Loucy (cell line): ENCODE results near the gene STX5.

Source experiments
- H2AFZ ChIP-seq: fragments of 200-600 bp; sonication (generic); 2 replicates; pipeline ENCODE4 v1.6.0; 2016; ENCODE audit warnings: antibody characterized with exemption, mild to moderate bottlenecking, low read length, moderate library complexity
- H3F3A ChIP-seq: fragments of 200-600 bp; 2 replicates; pipeline ENCODE4 v1.6.0; 2016; ENCODE audit warnings: antibody characterized with exemption, low read depth, mild to moderate bottlenecking
- H3K27me3 ChIP-seq: fragments of 200-600 bp; sonication (generic); 2 replicates; pipeline ENCODE4 v1.6.1; 2014; ENCODE audit warnings: low read length, mild to moderate bottlenecking; ENCODE audit not compliant: insufficient read depth, poor library complexity, severe bottlenecking
- H3K36me3 ChIP-seq: fragments of 200-600 bp; sonication (generic); 2 replicates; pipeline ENCODE4 v1.6.1; 2016; ENCODE audit warnings: low read length; ENCODE audit not compliant: insufficient read depth
- H3K4me1 ChIP-seq: fragments of 200-600 bp; sonication (generic); 2 replicates; pipeline ENCODE4 v1.5.1; 2014; ENCODE audit warnings: low read length, mild to moderate bottlenecking; ENCODE audit not compliant: insufficient read depth, poor library complexity, severe bottlenecking
- H3K4me2 ChIP-seq: fragments of 200-600 bp; sonication (generic); 2 replicates; pipeline ENCODE4 v1.6.0; 2014; ENCODE audit warnings: antibody characterized with exemption, low read length, low read depth, mild to moderate bottlenecking; ENCODE audit not compliant: poor library complexity, severe bottlenecking
- H3K4me3 ChIP-seq: fragments of 200-600 bp; sonication (generic); 2 replicates; pipeline ENCODE4 v1.5.1; 2014; ENCODE audit warnings: low read length, mild to moderate bottlenecking, mixed read lengths; ENCODE audit not compliant: poor library complexity, severe bottlenecking
- H3K79me2 ChIP-seq: fragments of 200-600 bp; sonication (generic); 2 replicates; pipeline ENCODE4 v1.6.1; 2014; ENCODE audit warnings: low read length; ENCODE audit not compliant: insufficient read depth
- H3K9ac ChIP-seq: fragments of 200-600 bp; sonication (generic); 2 replicates; pipeline ENCODE4 v1.6.0; 2014; ENCODE audit warnings: mild to moderate bottlenecking, low read depth, low read length, moderate library complexity; ENCODE audit not compliant: poor library complexity, severe bottlenecking
- H3K9me2 ChIP-seq: fragments of 200-600 bp; sonication (generic); replicated peaks from 2 replicates; pipeline ENCODE4 v1.6.1; 2016; ENCODE audit warnings: low read depth, low read length, mixed read lengths
- H3K9me3 ChIP-seq: fragments of 200-600 bp; sonication (generic); 2 replicates; pipeline ENCODE4 v1.6.1; 2014; ENCODE audit warnings: mild to moderate bottlenecking, antibody characterized with exemption, low read length, low read depth; ENCODE audit not compliant: insufficient read depth
- H4K20me1 ChIP-seq: fragments of 200-600 bp; sonication (generic); 2 replicates; pipeline ENCODE4 v1.6.0; 2014; ENCODE audit warnings: antibody characterized with exemption, low read length, mild to moderate bottlenecking; ENCODE audit not compliant: insufficient read depth, poor library complexity, severe bottlenecking
- CTCF ChIP-seq: fragments of 200-600 bp; sonication (generic); conservative IDR thresholded peaks from 2 replicates; pipeline ENCODE4 v1.5.1; 2014; ENCODE audit warnings: mild to moderate bottlenecking, antibody characterized with exemption, low read length
- EZH2phosphoT487 ChIP-seq: fragments of 200-600 bp; IDR thresholded peaks from 2 replicates; pipeline ENCODE4 v1.6.1; 2018; ENCODE audit warnings: antibody characterized with exemption, mild to moderate bottlenecking, moderate library complexity, borderline replicate concordance

Gene STX5

GRCh38 chr11:62839050-62839945 is 7.4 kb upstream of the STX5 start, which contains the start of gene WDR74:
Gene WDR74 (minus strand): TSS chr11:62839590. CDS start chr11:62839570, 20 bp downstream.
- TF ChIP-seq EZH2phosphoT487 = no peak
- Histone ChIP-seq H3K4me3 (peak within 1 kb of the TSS; percentile 87), H3K9ac (peak within 1 kb of the TSS; percentile 97), H4K20me1 (no peaks in the 10 kb centered on the region), H3K9me2 (no peaks in the 10 kb centered on the region), H3K9me3 (no peaks in the 10 kb centered on the region), H3K79me2 (peaks cover 39% of the 10 kb centered on the region), H2AFZ (peak within 1 kb of the TSS; percentile 75), H3K4me2 (peak within 1 kb of the TSS; percentile 90), H3K27me3 (no peaks in the 10 kb centered on the region), H3F3A (peaks cover 9% of the 10 kb centered on the region), H3K4me1 (peaks cover 22% of the 10 kb centered on the region), H3K36me3 (peaks cover 11% of the 10 kb centered on the region; the same call in 1 of the 2 replicates)

- Histone ChIP-seq H3K4me2 (no peak overlapping the region), H3K4me3 (no peak overlapping the region), H3K79me2 (peaks cover 46% of the 10 kb centered on the region), H3K9me3 (no peaks in the 10 kb centered on the region), H3K9me2 (no peaks in the 10 kb centered on the region), H3K4me1 (peaks cover 17% of the 10 kb centered on the region), H4K20me1 (peaks cover 7% of the 10 kb centered on the region), H2AFZ (no peak overlapping the region), H3K36me3 (peaks cover 11% of the 10 kb centered on the region; the same call in 1 of the 2 replicates), H3K9ac (no peak overlapping the region), H3F3A (peaks cover 5% of the 10 kb centered on the region), H3K27me3 (no peaks in the 10 kb centered on the region)
- no peak for TF ChIP-seq EZH2phosphoT487
- no peak for TF ChIP-seq CTCF
Measured at GRCh38 chr11:62835336-62835735, 3.5 kb upstream of the STX5 start.

GRCh38 chr11:62832336-62833234 is 734 bp upstream of the STX5 start, which contains the start of gene TEX54:
Gene TEX54 (minus strand): TSS chr11:62832841.
- Histone ChIP-seq H2AFZ (peak within 1 kb of the TSS; percentile 80), H3K9ac (peak within 1 kb of the TSS; percentile 80), H3K4me2 (peak within 1 kb of the TSS; percentile 72), H3K79me2 (peaks cover 51% of the 10 kb centered on the region), H3F3A (no peaks in the 10 kb centered on the region), H3K4me3 (peak within 1 kb of the TSS; percentile 93), H3K9me2 (no peaks in the 10 kb centered on the region), H3K9me3 (no peaks in the 10 kb centered on the region), H3K36me3 (peaks cover 11% of the 10 kb centered on the region; the same call in 1 of the 2 replicates), H3K4me1 (peaks cover 14% of the 10 kb centered on the region), H3K27me3 (no peaks in the 10 kb centered on the region), H4K20me1 (peaks cover 8% of the 10 kb centered on the region)
- no peak for TF ChIP-seq EZH2phosphoT487
- no peak for TF ChIP-seq CTCF
